Inferior parietal cortex (tissue), 1 donor: ENCODE data around the gene HSPH1.

ENCODE experiments used
- DNase-seq: peaks from one replicate; pipeline ENCODE4 v3.0.0-alpha.2; 2016; ENCODE audit errors: extremely low spot score

Gene HSPH1

DNA sequence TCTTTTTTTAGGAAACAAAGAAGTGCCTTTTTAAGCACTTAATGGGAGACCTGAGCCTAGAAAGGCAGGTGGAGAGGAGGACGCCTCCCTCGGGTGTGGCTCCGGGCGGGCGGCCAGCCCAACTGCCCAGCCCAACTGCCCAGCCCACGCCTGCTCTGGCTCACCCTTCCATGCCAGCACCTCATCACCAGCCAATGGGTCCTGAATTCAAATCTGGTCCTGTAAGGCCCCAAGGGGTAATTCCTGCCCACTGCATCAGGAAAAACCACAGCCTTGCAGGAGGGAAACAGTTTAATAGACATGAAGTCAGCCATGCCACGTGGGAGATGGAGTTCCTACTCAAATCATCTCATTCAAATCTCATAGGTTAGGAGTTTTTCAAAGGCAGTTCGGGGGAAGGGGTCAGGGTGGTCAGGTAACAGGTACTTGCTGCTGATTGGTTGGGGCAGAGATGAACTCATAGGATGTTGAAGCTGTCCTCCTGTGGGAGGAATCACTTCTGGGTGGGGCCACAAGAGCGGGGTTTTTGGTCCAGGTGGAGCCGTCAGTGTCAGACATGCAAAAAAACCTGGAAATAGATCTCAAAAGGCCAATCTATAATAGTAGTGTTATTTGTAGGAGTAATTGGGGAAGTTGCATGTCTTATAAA is 64.9 kb downstream of the HSPH1 start:
- DNase-seq: no peak

GRCh38 chr13:31094331-31095015 is 67.2 kb downstream of the HSPH1 start:
- no peak for DNase-seq

DNA sequence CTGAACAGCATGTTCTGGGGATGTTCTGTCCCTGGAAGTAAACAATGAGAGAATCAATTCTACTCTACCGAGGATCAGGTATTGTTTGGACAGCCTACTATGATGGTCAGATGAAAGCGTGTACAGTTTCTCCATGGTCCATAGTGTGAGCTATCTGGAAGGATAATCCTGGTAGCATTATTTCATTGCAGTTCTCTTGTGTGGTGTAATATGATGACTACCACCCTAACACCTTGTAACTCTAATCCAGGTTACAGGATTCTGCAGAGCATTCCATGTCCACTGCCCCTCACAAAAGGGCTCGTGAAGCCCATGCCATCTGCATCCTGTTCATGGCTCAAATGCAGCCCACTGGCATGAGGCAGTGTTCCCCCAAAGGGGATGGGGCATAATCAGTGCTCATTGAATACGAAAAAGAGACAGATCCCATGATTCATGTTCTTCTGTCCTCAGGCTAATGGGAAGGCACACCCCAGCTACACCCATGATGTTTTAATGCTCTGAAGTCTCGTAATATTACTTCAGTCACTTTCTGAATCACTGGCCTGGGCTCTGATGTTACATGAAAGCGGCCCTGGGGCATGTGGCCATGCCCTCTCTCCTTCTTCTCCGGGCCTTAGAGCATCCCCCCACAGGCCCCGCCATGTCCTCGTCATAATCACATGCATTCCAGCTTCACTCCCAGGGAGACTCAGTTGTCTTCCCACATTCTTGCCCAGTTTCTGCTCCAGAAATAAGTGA is 68.4 kb downstream of the HSPH1 start:
- DNase-seq: no peak

DNA sequence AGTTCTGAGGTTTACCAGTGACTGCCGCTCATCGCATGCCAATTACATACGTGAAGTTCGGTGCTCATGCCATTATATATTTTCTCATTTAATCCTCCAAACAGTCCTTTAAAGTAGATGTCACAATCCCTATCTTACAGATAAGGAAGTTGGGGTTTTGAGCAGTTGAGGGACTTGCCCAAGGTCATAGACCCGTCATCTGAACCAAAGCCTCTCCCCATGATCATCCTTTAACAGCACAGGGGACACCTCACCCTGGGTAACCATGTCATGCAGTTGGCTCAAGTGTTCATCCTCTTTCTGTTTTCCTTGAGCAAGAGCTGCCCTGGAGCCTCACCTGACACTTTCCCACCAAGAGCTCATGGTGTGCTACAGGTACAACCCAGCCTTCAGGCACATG is 69.1 kb downstream of the HSPH1 start:
- DNase-seq: no peak

DNA sequence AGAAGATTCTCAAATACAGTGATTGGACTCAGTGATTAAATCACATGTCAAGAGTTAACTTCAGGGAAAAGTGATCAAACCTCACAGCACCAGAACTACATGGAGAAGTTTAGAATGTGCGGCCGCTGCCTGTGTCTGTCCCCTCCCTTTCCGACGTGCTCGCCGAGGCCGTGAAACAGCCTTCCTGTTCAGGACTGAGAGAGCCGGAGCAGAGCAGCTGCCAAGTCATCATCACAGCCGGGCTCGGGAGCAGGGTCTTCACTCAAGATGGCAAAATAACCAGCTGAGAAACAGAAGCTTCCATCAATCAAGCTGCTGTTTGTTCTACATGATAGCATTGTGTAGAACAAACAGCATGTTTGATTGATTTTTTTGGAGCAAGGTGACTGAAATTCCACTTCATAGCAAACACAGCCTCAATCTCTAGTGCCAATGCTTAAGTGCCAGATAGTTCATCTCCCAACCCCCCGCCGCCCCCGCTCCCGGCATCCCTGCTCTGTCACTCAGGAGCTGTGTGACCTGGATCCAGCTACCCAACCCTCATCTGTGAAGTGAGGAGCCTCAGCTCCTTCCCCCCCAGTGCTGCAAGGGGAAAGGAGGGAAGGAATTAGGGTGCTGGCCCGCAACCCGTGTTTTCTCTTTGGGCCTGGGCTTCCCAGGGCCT is 70.6 kb downstream of the HSPH1 start:
- no peak for DNase-seq

DNA sequence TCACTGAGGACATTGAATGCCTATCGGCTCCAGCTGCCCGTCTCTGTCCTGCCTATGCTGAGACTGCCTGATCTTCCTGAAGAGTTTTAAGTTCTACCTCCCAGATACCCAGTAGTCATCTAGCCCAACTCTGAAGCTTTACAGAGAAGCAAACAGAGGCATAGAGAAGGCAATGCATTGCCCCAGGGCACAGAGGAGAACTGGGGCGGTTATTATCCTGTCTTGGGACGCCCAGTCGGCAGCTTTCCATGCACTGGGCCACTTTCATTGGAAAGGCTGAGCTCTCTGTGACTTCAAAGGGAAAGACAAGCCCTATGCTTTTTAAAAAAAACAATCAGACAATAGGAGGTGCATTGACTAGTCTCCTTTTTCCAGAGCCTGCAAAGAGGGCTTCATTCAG is 71.6 kb downstream of the HSPH1 start:
- DNase-seq: no peak

DNA sequence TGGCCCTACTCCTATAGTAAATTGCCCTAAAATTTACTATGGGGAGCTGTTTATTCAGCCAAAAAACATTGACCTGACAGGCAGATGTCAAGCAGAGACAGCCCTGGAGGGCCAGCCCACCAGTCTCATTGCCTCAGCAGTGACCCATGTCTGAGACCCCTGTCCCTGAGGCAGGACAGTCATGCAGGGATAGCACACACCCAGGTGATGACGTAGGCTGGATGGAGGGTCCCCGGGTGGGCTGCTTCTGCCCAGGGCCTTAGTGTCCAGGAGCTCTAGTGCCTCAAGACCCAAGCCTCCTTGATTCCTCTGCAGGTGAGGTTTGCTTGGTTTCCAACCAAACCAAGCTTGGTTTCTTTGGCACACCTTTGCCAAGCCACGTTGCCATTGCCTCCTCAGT is 72.1 kb downstream of the HSPH1 start:
- no peak for DNase-seq

- DNase-seq: no peak
Measured at GRCh38 chr13:31088826-31089420, 72.8 kb downstream of the HSPH1 start.
